ENCODE results near the gene XPR1. TPM values are rescaled to one million over a fixed set of nuclear protein-coding genes. Genes with fewer than 3 reads are reported as not detected.

XPR1 gene
- total RNA-seq, 1 experiment from 2014 or later: 30.7 TPM

DNA sequence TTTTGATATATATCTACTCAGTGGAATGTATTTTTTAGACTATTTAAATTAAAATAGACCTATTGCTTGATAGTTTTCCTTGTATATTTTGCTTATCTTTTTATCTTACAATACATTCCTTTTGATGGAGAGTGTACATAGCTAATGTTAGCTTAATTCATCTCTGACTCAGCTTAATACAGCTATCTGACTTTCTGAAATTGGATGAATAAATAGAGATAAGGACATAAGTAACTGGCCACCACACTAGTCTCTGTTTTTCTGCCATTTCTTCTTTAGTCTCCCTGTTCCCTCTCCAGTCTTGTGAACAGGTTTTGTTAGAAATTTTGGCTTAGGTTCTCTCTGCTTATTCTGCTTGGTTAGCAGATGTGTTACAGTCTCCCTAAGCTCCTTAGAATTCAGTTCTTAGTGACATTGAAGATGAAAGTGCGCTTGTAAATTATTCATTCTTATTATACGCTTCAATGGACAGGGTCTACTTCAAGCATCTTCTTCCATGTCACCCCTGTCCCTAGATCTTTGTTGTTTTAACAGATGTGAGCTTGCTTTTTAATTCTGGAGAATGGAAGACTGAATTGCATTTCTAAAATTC, 59.6 kb downstream of the XPR1 start:
- ChIA-PET CTCF (no interaction called here), POLR2A (ENCODE audit: low non-redundant PET) (no interaction called here)
- TF ChIP-seq CTCF (conservative IDR thresholded peaks at IDR 0.05; ENCODE audit: low read depth, low read length) (no peak), EZH2 (IDR thresholded peaks at IDR 0.05; ENCODE audit: borderline replicate concordance, low read depth, low read length, poor library complexity, severe bottlenecking) (no peak)
- peak; percentile 24 for DNase-seq (ENCODE audit: low spot score)
- intact Hi-C loops (cut with micrococcal nuclease; ENCODE audit: unreplicated experiment): no loop called here
- H3K9me3 ChIP-seq (ENCODE audit: low read depth, low read length, poor library complexity, severe bottlenecking): no peaks in the 10 kb centered on the region
- H3K4me1 ChIP-seq (ENCODE audit: insufficient read depth, low read length, poor library complexity, severe bottlenecking): peaks cover 9% of the 10 kb centered on the region
- no peak overlapping the region for H3K4me3 ChIP-seq (ENCODE audit: low read depth, low read length, poor library complexity, severe bottlenecking)
- H3K36me3 ChIP-seq (ENCODE audit: insufficient read depth, low read length, poor library complexity, severe bottlenecking): no peaks in the 10 kb centered on the region
- no peak overlapping the region for H3K27ac ChIP-seq (ENCODE audit: low read depth, low read length, poor library complexity, severe bottlenecking)
- no peaks in the 10 kb centered on the region for H3K27me3 ChIP-seq (replicated peaks; ENCODE audit: insufficient read depth, low read depth, low read length, poor library complexity)
- BruUV-seq (replicated peaks): no TSS peak

DNA sequence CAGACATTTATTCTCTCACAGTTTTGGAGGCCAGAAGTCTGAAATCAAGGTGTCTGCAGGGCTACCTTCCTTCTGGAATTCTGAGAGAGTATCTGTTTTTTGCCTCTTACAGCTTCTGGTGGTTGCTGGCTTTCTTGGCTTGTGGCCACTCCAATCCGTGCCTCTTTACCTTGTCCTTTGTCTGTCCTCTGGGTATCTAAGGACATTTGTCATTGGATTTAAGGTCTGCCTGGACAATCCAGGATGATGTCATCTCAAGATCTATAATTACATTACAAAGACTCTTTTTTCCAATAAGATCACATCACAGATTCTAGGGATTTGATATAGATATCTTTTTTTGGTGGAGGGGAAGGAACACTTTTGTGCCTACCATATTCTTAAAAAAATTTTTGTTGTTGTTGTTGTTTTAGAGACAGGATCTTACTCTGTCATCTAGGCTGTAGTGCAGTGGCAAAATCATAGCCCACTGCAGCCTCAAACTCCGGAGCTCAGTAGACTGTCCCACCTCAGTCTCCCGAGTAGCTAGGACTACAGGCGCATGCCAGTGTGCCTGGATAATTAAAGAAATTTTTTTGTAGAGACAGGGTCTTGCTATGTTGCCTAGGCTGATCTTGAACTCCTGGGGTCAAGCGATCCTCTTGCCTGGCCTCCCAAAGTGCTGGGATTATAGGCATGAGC, 61.9 kb downstream of the XPR1 start:
- intact Hi-C loops (cut with micrococcal nuclease; ENCODE audit: unreplicated experiment): no loop called here

GRCh38 chr1:180695282-180695681, 63.5 kb downstream of the XPR1 start:
- H3K4me1 ChIP-seq (ENCODE audit: insufficient read depth, low read length, poor library complexity, severe bottlenecking): peaks cover 9% of the 10 kb centered on the region
- H3K27ac ChIP-seq (ENCODE audit: low read depth, low read length, poor library complexity, severe bottlenecking): no peak overlapping the region
- H3K4me3 ChIP-seq (ENCODE audit: low read depth, low read length, poor library complexity, severe bottlenecking): no peak overlapping the region
- no TSS peak for BruUV-seq (replicated peaks)
- intact Hi-C loops (cut with micrococcal nuclease; ENCODE audit: unreplicated experiment): no loop called here
- no peaks in the 10 kb centered on the region for H3K27me3 ChIP-seq (replicated peaks; ENCODE audit: insufficient read depth, low read depth, low read length, poor library complexity)
- TF ChIP-seq CTCF (conservative IDR thresholded peaks at IDR 0.05; ENCODE audit: low read depth, low read length) (no peak), EZH2 (IDR thresholded peaks at IDR 0.05; ENCODE audit: borderline replicate concordance, low read depth, low read length, poor library complexity, severe bottlenecking) (no peak)
- CTCF ChIA-PET: no interaction called here
- POLR2A ChIA-PET (ENCODE audit: low non-redundant PET): no interaction called here
- peaks cover 17% of the 10 kb centered on the region for H3K9me3 ChIP-seq (ENCODE audit: low read depth, low read length, poor library complexity, severe bottlenecking)
- no peak for DNase-seq (ENCODE audit: low spot score)
- no peaks in the 10 kb centered on the region for H3K36me3 ChIP-seq (ENCODE audit: insufficient read depth, low read length, poor library complexity, severe bottlenecking)

More for the DNA sequence above, 61.9 kb downstream of the XPR1 start:
- Histone ChIP-seq H3K27me3 (replicated peaks; ENCODE audit: insufficient read depth, low read depth, low read length, poor library complexity) (no peaks in the 10 kb centered on the region), H3K36me3 (ENCODE audit: insufficient read depth, low read length, poor library complexity, severe bottlenecking) (no peaks in the 10 kb centered on the region), H3K27ac (ENCODE audit: low read depth, low read length, poor library complexity, severe bottlenecking) (no peak overlapping the region), H3K4me3 (ENCODE audit: low read depth, low read length, poor library complexity, severe bottlenecking) (no peak overlapping the region), H3K4me1 (ENCODE audit: insufficient read depth, low read length, poor library complexity, severe bottlenecking) (peaks cover 9% of the 10 kb centered on the region), H3K9me3 (ENCODE audit: low read depth, low read length, poor library complexity, severe bottlenecking) (peaks cover 14% of the 10 kb centered on the region)
- no peak for TF ChIP-seq EZH2 (IDR thresholded peaks at IDR 0.05; ENCODE audit: borderline replicate concordance, low read depth, low read length, poor library complexity, severe bottlenecking)
- no peak for TF ChIP-seq CTCF (conservative IDR thresholded peaks at IDR 0.05; ENCODE audit: low read depth, low read length)
- BruUV-seq (replicated peaks): no TSS peak
- ChIA-PET CTCF (no interaction called here), POLR2A (ENCODE audit: low non-redundant PET) (no interaction called here)
- no peak for DNase-seq (ENCODE audit: low spot score)
